H9 (cell line): ENCODE results near the gene GPR135. TPM values are rescaled to one million over a fixed set of nuclear protein-coding genes. Genes with fewer than 3 reads are reported as not detected.

Experiments
- DNase-seq: peaks from one replicate; pipeline ENCODE4 v3.0.0-alpha.2; 2017
- H2AFZ ChIP-seq: one replicate; pipeline ENCODE4 v1.6.1; 2013; ENCODE audit warnings: mild to moderate bottlenecking, low read length, control low read depth, moderate library complexity
- H2AK5ac ChIP-seq: 2 replicates; pipeline ENCODE4 v1.6.1; 2013; ENCODE audit warnings: low read length, control low read depth, mixed read lengths; ENCODE audit not compliant: insufficient read length
- H2BK120ac ChIP-seq: one replicate; pipeline ENCODE4 v1.6.1; 2013; ENCODE audit warnings: low read depth, mild to moderate bottlenecking, low read length, control low read depth, inconsistent platforms; ENCODE audit not compliant: poor library complexity, severe bottlenecking
- H2BK12ac ChIP-seq: 2 replicates; pipeline ENCODE4 v1.6.1; 2013; ENCODE audit warnings: low read length, control low read depth, mixed read lengths, low read depth; ENCODE audit not compliant: insufficient read length
- H2BK15ac ChIP-seq: 2 replicates; pipeline ENCODE4 v1.6.1; 2013; ENCODE audit warnings: low read depth, low read length, control low read depth
- H2BK20ac ChIP-seq: one replicate; pipeline ENCODE4 v1.6.1; 2013; ENCODE audit warnings: low read depth, mild to moderate bottlenecking, low read length, control low read depth, inconsistent platforms; ENCODE audit not compliant: poor library complexity, severe bottlenecking
- H2BK5ac ChIP-seq: 2 replicates; pipeline ENCODE4 v1.6.1; 2013; ENCODE audit warnings: low read length, control low read depth, mixed read lengths; ENCODE audit not compliant: insufficient read length
- H3K14ac ChIP-seq: 2 replicates; pipeline ENCODE4 v1.6.1; 2013; ENCODE audit warnings: low read length, control low read depth; ENCODE audit not compliant: insufficient read depth
- H3K18ac ChIP-seq: 2 replicates; pipeline ENCODE4 v1.6.1; 2013; ENCODE audit warnings: low read depth, mild to moderate bottlenecking, mixed read lengths, low read length, control low read depth; ENCODE audit not compliant: insufficient read length
- H3K23ac ChIP-seq: 2 replicates; pipeline ENCODE4 v1.6.1; 2013; ENCODE audit warnings: low read length, control low read depth, mixed read lengths, low read depth; ENCODE audit not compliant: insufficient read length
- H3K23me2 ChIP-seq: 2 replicates; pipeline ENCODE4 v1.6.1; 2013; ENCODE audit warnings: low read depth, mild to moderate bottlenecking, mixed read lengths, low read length, control low read depth; ENCODE audit not compliant: insufficient read length, poor library complexity, severe bottlenecking
- H3K27ac ChIP-seq: 2 replicates; pipeline ENCODE4 v1.5.1; 2013; ENCODE audit warnings: low read length, control low read depth, mixed read lengths, low read depth; ENCODE audit not compliant: insufficient read length
- H3K27me3 ChIP-seq: 2 replicates; pipeline ENCODE4 v1.6.1; 2013; ENCODE audit warnings: low read length, control low read depth, inconsistent platforms; ENCODE audit not compliant: insufficient read depth
- H3K4ac ChIP-seq: 2 replicates; pipeline ENCODE4 v1.6.1; 2013; ENCODE audit warnings: low read depth, mild to moderate bottlenecking, control low read depth, inconsistent platforms, low read length, moderate library complexity
- H3K4me1 ChIP-seq: 2 replicates; pipeline ENCODE4 v1.6.1; 2013; ENCODE audit warnings: low read length, control low read depth, inconsistent platforms; ENCODE audit not compliant: insufficient read depth
- H3K4me2 ChIP-seq: 2 replicates; pipeline ENCODE4 v1.6.1; 2013; ENCODE audit warnings: low read length, control low read depth, mixed read lengths; ENCODE audit not compliant: insufficient read length, insufficient read depth
- H3K56ac ChIP-seq: 2 replicates; pipeline ENCODE4 v1.6.1; 2013; ENCODE audit warnings: low read depth, mild to moderate bottlenecking, mixed read lengths, low read length, control low read depth; ENCODE audit not compliant: insufficient read length
- H3K79me1 ChIP-seq: 2 replicates; pipeline ENCODE4 v1.6.1; 2013; ENCODE audit warnings: low read depth, mild to moderate bottlenecking, moderate library complexity, low read length, control low read depth, inconsistent platforms; ENCODE audit not compliant: insufficient read depth, poor library complexity, severe bottlenecking
- H3K79me2 ChIP-seq: 2 replicates; pipeline ENCODE4 v1.6.1; 2013; ENCODE audit warnings: low read length, control low read depth, inconsistent platforms; ENCODE audit not compliant: insufficient read depth
- H3K9ac ChIP-seq: 2 replicates; pipeline ENCODE4 v1.6.1; 2013; ENCODE audit warnings: low read length, control low read depth, mixed read lengths; ENCODE audit not compliant: insufficient read length; ENCODE audit errors: extremely low read depth
- H3K9me3 ChIP-seq: one replicate; pipeline ENCODE4 v1.6.1; 2013; ENCODE audit warnings: low read depth, low read length, inconsistent platforms; ENCODE audit not compliant: control insufficient read depth
- H3T11ph ChIP-seq: one replicate; pipeline ENCODE4 v1.6.1; 2013; ENCODE audit warnings: mild to moderate bottlenecking, low read length, control low read depth, inconsistent platforms
- H4K20me1 ChIP-seq: one replicate; pipeline ENCODE4 v1.6.1; 2013; ENCODE audit not compliant: control insufficient read depth, insufficient read length, insufficient read depth
- H4K5ac ChIP-seq: 2 replicates; pipeline ENCODE4 v1.6.1; 2013; ENCODE audit warnings: low read depth, mild to moderate bottlenecking, mixed read lengths, low read length, control low read depth; ENCODE audit not compliant: insufficient read length
- H4K8ac ChIP-seq: replicated peaks from 2 replicates; pipeline ENCODE4 v1.6.1; 2013; ENCODE audit warnings: low read length, control low read depth, mixed read lengths, low read depth; ENCODE audit not compliant: insufficient read length
- H4K91ac ChIP-seq: 2 replicates; pipeline ENCODE4 v1.6.1; 2013; ENCODE audit warnings: low read depth, mild to moderate bottlenecking, moderate library complexity, mixed read lengths, low read length, control low read depth; ENCODE audit not compliant: insufficient read length
- H3K27ac Mint-ChIP-seq, 3 experiments: 2 replicates in 2 of 3; 3 replicates in 1 of 3; pipeline ENCODE4 v1.8.0; 2020 to 2021; ENCODE audit warnings: mixed read lengths in 3 of 3, mild to moderate bottlenecking in 1 of 3, moderate library complexity in 1 of 3
- H3K27me3 Mint-ChIP-seq: 2 replicates; pipeline ENCODE4 v1.8.0; 2021; ENCODE audit warnings: low read depth, mild to moderate bottlenecking, moderate library complexity, mixed read lengths
- H3K36me3 Mint-ChIP-seq, 3 experiments: 2 replicates in 2 of 3; 3 replicates in 1 of 3; pipeline ENCODE4 v1.8.0; 2020 to 2021; ENCODE audit warnings: low read depth in 3 of 3, mixed read lengths in 3 of 3; ENCODE audit not compliant: insufficient read depth in 1 of 3
- H3K4me1 Mint-ChIP-seq, 2 experiments: 2 replicates each; pipeline ENCODE4 v1.8.0; 2020; ENCODE audit warnings: mixed read lengths in 2 of 2
- H3K4me3 Mint-ChIP-seq, 2 experiments: 2 replicates in 1 of 2; 3 replicates in 1 of 2; pipeline ENCODE4 v1.8.0; 2020 to 2021; ENCODE audit warnings: mild to moderate bottlenecking in 2 of 2, mixed read lengths in 2 of 2, moderate library complexity in 1 of 2
- H3K9me3 Mint-ChIP-seq, 2 experiments: 2 replicates in 1 of 2; 3 replicates in 1 of 2; pipeline ENCODE4 v1.8.0; 2020; ENCODE audit warnings: mild to moderate bottlenecking in 2 of 2, mixed read lengths in 2 of 2, moderate library complexity in 1 of 2
- CTCF ChIP-seq: fragments of 200-600 bp; sonication (generic); conservative IDR thresholded peaks from 3 replicates; pipeline ENCODE4 v1.8.0; 2021; ENCODE audit warnings: antibody characterized with exemption, mild to moderate bottlenecking
- WGBS: extraction: QIAGEN DNeasy Blood & Tissue Kit; methylation state at CpG from one replicate; pipeline ENCODE4 v1.1.7; 2013; ENCODE audit warnings: missing lambda C conversion rate, low lambda C conversion rate, mixed read lengths; ENCODE audit not compliant: insufficient read length; ENCODE audit errors: extremely low coverage; 5-methylcytosine and 5-hydroxymethylcytosine counted together
- total RNA-seq: library from RNA; stranded (reverse); gene quantifications from 2 replicates; pipeline ENCODE4 v1.2.1, GENCODE V29; 2021

GPR135 gene
- total RNA-seq, 1 experiment from 2014 or later: 1.9 TPM

GRCh38 chr14:59425322-59425935, 39.8 kb downstream of the GPR135 start:
- Histone ChIP-seq H4K91ac (no peak overlapping the region), H2BK20ac (no peak overlapping the region), H3K23me2 (no peaks in the 10 kb centered on the region), H3K79me1 (no peaks in the 10 kb centered on the region), H4K5ac (no peak overlapping the region), H3K4me1 (no peaks in the 10 kb centered on the region), H3K79me2 (no peaks in the 10 kb centered on the region), H3K27ac (no peak overlapping the region), H3K27me3 (no peaks in the 10 kb centered on the region), H3K56ac (no peak overlapping the region), H2BK120ac (no peak overlapping the region), H2AK5ac (no peak overlapping the region), H4K8ac (no peak overlapping the region), H4K20me1 (no peaks in the 10 kb centered on the region), H3K18ac (no peak overlapping the region), H3K14ac (no peak overlapping the region), H2BK12ac (no peak overlapping the region), H3K4me2 (no peak overlapping the region), H3K9me3 (no peaks in the 10 kb centered on the region), H3K23ac (no peak overlapping the region), H3T11ph (no peak overlapping the region), H2AFZ (no peak overlapping the region), H2BK5ac (no peak overlapping the region), H3K4ac (no peak overlapping the region), H3K9ac (no peak overlapping the region), H2BK15ac (0 out of 2 replicates have a peak overlapping the region, but pooled peaks have one; percentile 24)
- Mint-ChIP-seq H3K4me1 (peaks cover 6 to 11% of the 10 kb centered on the region in 2 experiments), H3K9me3 (no peaks in the 10 kb centered on the region), H3K4me3 (no peak overlapping the region), H3K27ac (no peak overlapping the region; a peak in 1 of 7 replicates), H3K27me3 (no peaks in the 10 kb centered on the region), H3K36me3 (no peaks in the 10 kb centered on the region)
- no CpG with 5 or more reads among the region's 3 CpGs for WGBS
- peak; percentile 30 for DNase-seq
- TF ChIP-seq CTCF: peak; percentile 43; the same call in 2 of the 3 replicates
